Liver (tissue), 9 donors: Measurements from ENCODE around the gene KLF15. TPM values are rescaled to one million over a fixed set of nuclear protein-coding genes. Genes with fewer than 3 reads are reported as not detected.

ENCODE experiments used
- DNase-seq: peaks from one replicate; pipeline ENCODE4 v3.0.0-alpha.2; 2017; ENCODE audit warnings: low spot score
- H3K27ac ChIP-seq, 2 donors: one replicate each; pipeline ENCODE4 v1.7.0; 2013; ENCODE audit warnings: inconsistent platforms in 2 of 2, low read length in 2 of 2, control low read depth in 1 of 2, low read depth in 1 of 2, mild to moderate bottlenecking in 1 of 2
- H3K27me3 ChIP-seq, 4 donors: one replicate each; pipeline versions ENCODE4 v1.6.1 to v1.7.0; 2013; ENCODE audit warnings: low read length in 3 of 4, inconsistent platforms in 1 of 4, mild to moderate bottlenecking in 1 of 4, moderate library complexity in 1 of 4; ENCODE audit not compliant: control insufficient read depth in 4 of 4, insufficient read depth in 4 of 4
- H3K36me3 ChIP-seq, 4 donors: one replicate each; pipeline versions ENCODE4 v1.6.1 to v1.7.0; 2013; ENCODE audit warnings: low read length in 3 of 4, mild to moderate bottlenecking in 3 of 4, low read depth in 1 of 4, moderate library complexity in 1 of 4; ENCODE audit not compliant: control insufficient read depth in 4 of 4, insufficient read depth in 3 of 4
- H3K4me1 ChIP-seq, 4 donors: one replicate each; pipeline versions ENCODE4 v1.6.1 to v1.7.0; 2013; ENCODE audit warnings: low read length in 3 of 4, mild to moderate bottlenecking in 3 of 4, moderate library complexity in 1 of 4; ENCODE audit not compliant: control insufficient read depth in 4 of 4, insufficient read depth in 4 of 4
- H3K4me3 ChIP-seq, 3 donors: one replicate each; pipeline versions ENCODE4 v1.6.1 to v1.7.0; 2013; ENCODE audit warnings: low read length in 3 of 3, control low read depth in 1 of 3, low read depth in 1 of 3, mild to moderate bottlenecking in 1 of 3
- H3K9ac ChIP-seq, 2 donors: one replicate each; pipeline ENCODE4 v1.7.0; 2013; ENCODE audit warnings: low read length in 2 of 2, mild to moderate bottlenecking in 2 of 2, moderate library complexity in 2 of 2, control low read depth in 1 of 2, low read depth in 1 of 2
- H3K9me3 ChIP-seq, 4 donors: one replicate each; pipeline versions ENCODE4 v1.6.1 to v1.7.0; 2013; ENCODE audit warnings: low read length in 3 of 4; ENCODE audit not compliant: control insufficient read depth in 4 of 4
- FOXA1 ChIP-seq: IDR thresholded peaks from 2 replicates; pipeline ENCODE4 v1.6.1; 2016; ENCODE audit warnings: antibody characterized with exemption
- FOXA2 ChIP-seq: IDR thresholded peaks from 2 replicates; pipeline ENCODE4 v1.6.1; 2016; ENCODE audit warnings: antibody characterized with exemption
- GABPA ChIP-seq, 2 donors: IDR thresholded peaks in 1 of 2; conservative IDR thresholded peaks in 1 of 2; 2 replicates each; pipeline ENCODE4 v1.6.1; 2016; ENCODE audit warnings: antibody characterized with exemption in 2 of 2, mild to moderate bottlenecking in 1 of 2, moderate library complexity in 1 of 2
- HNF4A ChIP-seq, 2 donors: conservative IDR thresholded peaks; 2 replicates each; pipeline ENCODE4 v1.6.1; 2016; ENCODE audit warnings: antibody characterized with exemption in 2 of 2, mild to moderate bottlenecking in 2 of 2
- HNF4G ChIP-seq: IDR thresholded peaks from 2 replicates; pipeline ENCODE4 v1.6.1; 2016; ENCODE audit warnings: antibody characterized with exemption
- JUND ChIP-seq, 2 donors: IDR thresholded peaks; 2 replicates each; pipeline ENCODE4 v1.6.1; 2016; ENCODE audit warnings: antibody characterized with exemption in 2 of 2
- RAD21 ChIP-seq, 2 donors: IDR thresholded peaks; 2 replicates each; pipeline ENCODE4 v1.6.1; 2016; ENCODE audit warnings: antibody characterized with exemption in 2 of 2, mild to moderate bottlenecking in 2 of 2
- RXRA ChIP-seq, 2 donors: IDR thresholded peaks; 2 replicates each; pipeline ENCODE4 v1.6.1; 2017 to 2018; ENCODE audit warnings: antibody characterized with exemption in 2 of 2, mild to moderate bottlenecking in 1 of 2
- SP1 ChIP-seq: IDR thresholded peaks from 2 replicates; pipeline ENCODE4 v1.6.1; 2018; ENCODE audit warnings: antibody characterized with exemption, mild to moderate bottlenecking
- TAF1 ChIP-seq: conservative IDR thresholded peaks from 2 replicates; pipeline ENCODE4 v1.6.1; 2016; ENCODE audit warnings: antibody characterized with exemption, mild to moderate bottlenecking
- YY1 ChIP-seq: IDR thresholded peaks from 2 replicates; pipeline ENCODE4 v1.6.1; 2016; ENCODE audit warnings: antibody characterized with exemption, mild to moderate bottlenecking
- WGBS: extraction: QIAGEN DNeasy Blood & Tissue Kit; methylation state at CpG from one replicate; pipeline ENCODE4 v1.1.7; 2013; 5-methylcytosine and 5-hydroxymethylcytosine counted together
- polyA plus RNA-seq, 2 donors: library from polyadenylated mRNA; stranded (reverse) in 1 of 2; unstranded in 1 of 2; fragments of 200-250 nt in 1 of 2; fragments of >200 nt in 1 of 2; fragmentation: Nextera tagmentation in 1 of 2; extraction: Ambion mirVana in 1 of 2; gene quantifications; one replicate each; pipeline versions ENCODE4 v1.2.1 to v1.2.3, GENCODE V29; 2013 to 2015
- total RNA-seq, 2 donors: library from RNA; depleted of rRNA; stranded (reverse); fragments of >200 nt; gene quantifications; one replicate each; pipeline ENCODE4 v1.2.3, GENCODE V29; 2014
- TF ChIP-seq, protein P1 (sequence below): IDR thresholded peaks from 2 replicates; pipeline ENCODE4 v1.6.1; 2016; ENCODE audit warnings: antibody characterized with exemption
- TF ChIP-seq, protein P2 (sequence below): fragments of 150-350 bp; IDR thresholded peaks from 2 replicates; pipeline ENCODE4 v1.5.1; 2017; ENCODE audit warnings: improper control_type of control experiment, low read depth, low read length; ENCODE audit not compliant: missing input control
- TF ChIP-seq, protein P3 (sequence below): IDR thresholded peaks from 2 replicates; pipeline ENCODE4 v1.6.1; 2016; ENCODE audit warnings: antibody characterized with exemption, mild to moderate bottlenecking
- TF ChIP-seq, protein P4 (sequence below): IDR thresholded peaks from 2 replicates; pipeline ENCODE4 v1.6.1; 2016; ENCODE audit warnings: antibody characterized with exemption
- donor health status: healthy.
- donor health status: healthy.
- donor health status: healthy.
- donor health status: healthy.
- donor health status: healthy.

KLF15 gene
- total and polyA plus RNA-seq, 4 donors, result 21.4 to 103 (median 49.3) TPM

DNA sequence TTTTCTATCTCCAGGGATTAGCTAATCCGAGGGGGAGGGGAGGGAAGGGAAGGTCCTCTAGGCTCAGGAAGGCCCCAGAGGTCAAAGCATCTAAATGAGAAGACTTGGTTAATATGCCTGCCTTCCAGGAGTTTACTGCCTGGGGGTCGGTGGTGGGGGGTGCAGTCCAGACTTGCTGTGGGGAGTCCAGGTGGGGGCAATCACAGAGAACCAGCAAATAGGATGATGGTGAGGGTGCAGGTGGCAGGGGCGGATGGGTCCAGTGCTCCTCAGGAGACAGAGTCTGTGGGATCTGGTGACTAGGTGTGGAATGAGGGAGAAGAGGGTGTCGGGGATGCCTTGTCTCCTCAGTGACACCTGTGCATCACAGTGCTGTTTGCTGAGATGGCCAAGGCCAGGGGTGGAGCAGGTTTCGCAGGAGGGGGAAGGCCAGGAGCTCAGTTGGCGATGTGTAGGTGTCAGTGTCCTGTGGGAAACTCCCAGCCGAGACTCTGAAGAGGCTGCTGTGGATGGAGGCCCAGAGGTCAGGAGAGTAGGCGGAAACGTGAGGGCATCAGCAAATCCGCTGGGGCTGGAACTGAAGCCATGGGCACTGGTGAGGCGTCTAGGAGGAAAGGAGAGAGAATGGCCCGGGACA lies 45.6 kb upstream of the KLF15 start:
- no peak for TF ChIP-seq RXRA (IDR thresholded peaks at IDR 0.05)
- TF ChIP-seq HNF4G, result no peak
- TF ChIP-seq HNF4A (conservative IDR thresholded peaks at IDR 0.05), result no peak
- TF ChIP-seq, protein P1, sequence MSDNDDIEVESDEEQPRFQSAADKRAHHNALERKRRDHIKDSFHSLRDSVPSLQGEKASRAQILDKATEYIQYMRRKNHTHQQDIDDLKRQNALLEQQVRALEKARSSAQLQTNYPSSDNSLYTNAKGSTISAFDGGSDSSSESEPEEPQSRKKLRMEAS, result no peak
- TF ChIP-seq, protein P2, sequence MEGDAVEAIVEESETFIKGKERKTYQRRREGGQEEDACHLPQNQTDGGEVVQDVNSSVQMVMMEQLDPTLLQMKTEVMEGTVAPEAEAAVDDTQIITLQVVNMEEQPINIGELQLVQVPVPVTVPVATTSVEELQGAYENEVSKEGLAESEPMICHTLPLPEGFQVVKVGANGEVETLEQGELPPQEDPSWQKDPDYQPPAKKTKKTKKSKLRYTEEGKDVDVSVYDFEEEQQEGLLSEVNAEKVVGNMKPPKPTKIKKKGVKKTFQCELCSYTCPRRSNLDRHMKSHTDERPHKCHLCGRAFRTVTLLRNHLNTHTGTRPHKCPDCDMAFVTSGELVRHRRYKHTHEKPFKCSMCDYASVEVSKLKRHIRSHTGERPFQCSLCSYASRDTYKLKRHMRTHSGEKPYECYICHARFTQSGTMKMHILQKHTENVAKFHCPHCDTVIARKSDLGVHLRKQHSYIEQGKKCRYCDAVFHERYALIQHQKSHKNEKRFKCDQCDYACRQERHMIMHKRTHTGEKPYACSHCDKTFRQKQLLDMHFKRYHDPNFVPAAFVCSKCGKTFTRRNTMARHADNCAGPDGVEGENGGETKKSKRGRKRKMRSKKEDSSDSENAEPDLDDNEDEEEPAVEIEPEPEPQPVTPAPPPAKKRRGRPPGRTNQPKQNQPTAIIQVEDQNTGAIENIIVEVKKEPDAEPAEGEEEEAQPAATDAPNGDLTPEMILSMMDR, result no peak
- no peak for TF ChIP-seq SP1
- TF ChIP-seq, protein P3, sequence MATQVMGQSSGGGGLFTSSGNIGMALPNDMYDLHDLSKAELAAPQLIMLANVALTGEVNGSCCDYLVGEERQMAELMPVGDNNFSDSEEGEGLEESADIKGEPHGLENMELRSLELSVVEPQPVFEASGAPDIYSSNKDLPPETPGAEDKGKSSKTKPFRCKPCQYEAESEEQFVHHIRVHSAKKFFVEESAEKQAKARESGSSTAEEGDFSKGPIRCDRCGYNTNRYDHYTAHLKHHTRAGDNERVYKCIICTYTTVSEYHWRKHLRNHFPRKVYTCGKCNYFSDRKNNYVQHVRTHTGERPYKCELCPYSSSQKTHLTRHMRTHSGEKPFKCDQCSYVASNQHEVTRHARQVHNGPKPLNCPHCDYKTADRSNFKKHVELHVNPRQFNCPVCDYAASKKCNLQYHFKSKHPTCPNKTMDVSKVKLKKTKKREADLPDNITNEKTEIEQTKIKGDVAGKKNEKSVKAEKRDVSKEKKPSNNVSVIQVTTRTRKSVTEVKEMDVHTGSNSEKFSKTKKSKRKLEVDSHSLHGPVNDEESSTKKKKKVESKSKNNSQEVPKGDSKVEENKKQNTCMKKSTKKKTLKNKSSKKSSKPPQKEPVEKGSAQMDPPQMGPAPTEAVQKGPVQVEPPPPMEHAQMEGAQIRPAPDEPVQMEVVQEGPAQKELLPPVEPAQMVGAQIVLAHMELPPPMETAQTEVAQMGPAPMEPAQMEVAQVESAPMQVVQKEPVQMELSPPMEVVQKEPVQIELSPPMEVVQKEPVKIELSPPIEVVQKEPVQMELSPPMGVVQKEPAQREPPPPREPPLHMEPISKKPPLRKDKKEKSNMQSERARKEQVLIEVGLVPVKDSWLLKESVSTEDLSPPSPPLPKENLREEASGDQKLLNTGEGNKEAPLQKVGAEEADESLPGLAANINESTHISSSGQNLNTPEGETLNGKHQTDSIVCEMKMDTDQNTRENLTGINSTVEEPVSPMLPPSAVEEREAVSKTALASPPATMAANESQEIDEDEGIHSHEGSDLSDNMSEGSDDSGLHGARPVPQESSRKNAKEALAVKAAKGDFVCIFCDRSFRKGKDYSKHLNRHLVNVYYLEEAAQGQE, result no peak
- no peak for TF ChIP-seq FOXA1
- TF ChIP-seq JUND (IDR thresholded peaks at IDR 0.05), result no peak
- TF ChIP-seq GABPA (IDR thresholded peaks at IDR 0.05 in 1 of 2, conservative IDR thresholded peaks at IDR 0.05 in 1 of 2), result no peak
- no peak for TF ChIP-seq TAF1
- TF ChIP-seq, protein P4, sequence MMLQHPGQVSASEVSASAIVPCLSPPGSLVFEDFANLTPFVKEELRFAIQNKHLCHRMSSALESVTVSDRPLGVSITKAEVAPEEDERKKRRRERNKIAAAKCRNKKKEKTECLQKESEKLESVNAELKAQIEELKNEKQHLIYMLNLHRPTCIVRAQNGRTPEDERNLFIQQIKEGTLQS, result no peak
- no peak for TF ChIP-seq YY1
- TF ChIP-seq FOXA2, result no peak
- Histone ChIP-seq H3K27me3 (no peaks in the 10 kb centered on the region), H3K4me1 (no peaks in the 10 kb centered on the region), H3K9me3 (no peaks in the 10 kb centered on the region), H3K36me3 (no peaks in the 10 kb centered on the region), H3K9ac (no peak overlapping the region), H3K27ac (no peak overlapping the region), H3K4me3 (no peak overlapping the region)
- WGBS, result 87% methylated on average over 12 of the region's 12 CpGs
- no peak for DNase-seq

DNA sequence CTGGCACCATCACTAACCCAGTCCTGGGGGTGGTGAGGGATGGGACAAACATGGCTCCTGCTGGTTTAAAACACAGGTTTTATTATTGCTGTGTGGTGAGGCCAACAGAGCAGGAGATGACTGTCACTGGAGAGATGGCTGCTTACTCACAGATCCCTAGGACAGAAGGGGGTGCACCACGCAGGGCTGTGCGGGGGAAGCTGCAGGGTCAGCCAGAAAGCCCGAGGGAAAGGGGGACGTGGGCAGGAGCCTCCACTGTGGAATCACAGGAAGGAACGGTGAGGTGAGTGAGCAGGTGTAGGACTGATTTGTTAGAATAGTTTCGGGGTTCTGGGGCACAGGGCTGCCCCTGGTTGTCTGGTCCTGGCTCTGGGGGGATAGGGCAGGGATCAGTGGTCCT lies 45.0 kb upstream of the KLF15 start:
- Histone ChIP-seq H3K4me3 (no peak overlapping the region), H3K36me3 (no peaks in the 10 kb centered on the region), H3K27me3 (no peaks in the 10 kb centered on the region), H3K4me1 (no peaks in the 10 kb centered on the region), H3K9me3 (no peaks in the 10 kb centered on the region), H3K27ac (no peak overlapping the region), H3K9ac (no peak overlapping the region)
- DNase-seq, result no peak
- 86% methylated on average over 6 of the region's 6 CpGs for WGBS
- TF ChIP-seq, protein P4, result no peak
- TF ChIP-seq, protein P2, result no peak
- TF ChIP-seq, protein P3, result no peak
- TF ChIP-seq HNF4G (no peak), SP1 (no peak), HNF4A (conservative IDR thresholded peaks at IDR 0.05) (no peak), YY1 (no peak), RAD21 (IDR thresholded peaks at IDR 0.05) (no peak), GABPA (IDR thresholded peaks at IDR 0.05 in 1 of 2, conservative IDR thresholded peaks at IDR 0.05 in 1 of 2) (no peak), FOXA1 (no peak), RXRA (IDR thresholded peaks at IDR 0.05) (no peak)
- TF ChIP-seq, protein P1, result no peak
